H1 (cell line): ENCODE data around the gene INO80. TPM values are rescaled to one million over a fixed set of nuclear protein-coding genes. Genes with fewer than 3 reads are reported as not detected.

Experiments used
- CTCF ChIA-PET: fragments of 300-600 bp; sonication (Branson Sonifier 250); formaldehyde crosslinking; loops from one replicate; lab custom pipeline; 2021; ENCODE audit not compliant: partially characterized antibody; lab: Charles Lee
- POLR2A ChIA-PET: fragments of 300-600 bp; sonication (Branson Sonifier 250); formaldehyde crosslinking; loops from one replicate; lab custom pipeline; 2021; ENCODE audit warnings: inconsistent platforms; ENCODE audit not compliant: partially characterized antibody; lab: Charles Lee
- DNase-seq, 2 experiments: peaks; one replicate each; pipeline versions ENCODE4 v3.0.0 to v3.0.0-alpha.2; 2010 to 2022; ENCODE audit warnings: low spot score in 2 of 2, low read depth in 1 of 2, mixed read lengths in 1 of 2
- FAIRE-seq: peaks from 2 replicates; lab custom pipeline; 2011; peaks lifted over from hg19 to GRCh38; lab: Jason Lieb, UNC
- H2AFZ ChIP-seq: 2 replicates; pipeline ENCODE4 v1.8.1; 2012; ENCODE audit warnings: low read length, inconsistent platforms
- H2AK5ac ChIP-seq: 2 replicates; pipeline ENCODE4 v1.6.1; 2013; ENCODE audit warnings: low read depth, low read length
- H2BK120ac ChIP-seq: replicated peaks from 2 replicates; pipeline ENCODE3; 2013; ENCODE audit warnings: low read depth, low read length, inconsistent platforms
- H2BK12ac ChIP-seq: 2 replicates; pipeline ENCODE4 v1.6.1; 2013; ENCODE audit warnings: low read depth, low read length
- H2BK15ac ChIP-seq: 2 replicates; pipeline ENCODE4 v1.6.1; 2013; ENCODE audit warnings: low read length
- H2BK20ac ChIP-seq: 2 replicates; pipeline ENCODE4 v1.6.1; 2013; ENCODE audit warnings: low read length
- H2BK5ac ChIP-seq: 2 replicates; pipeline ENCODE4 v1.6.1; 2013; ENCODE audit warnings: low read depth, low read length
- H3K14ac ChIP-seq: 2 replicates; pipeline ENCODE4 v1.6.1; 2013; ENCODE audit warnings: inconsistent platforms; ENCODE audit not compliant: insufficient read length
- H3K18ac ChIP-seq: 2 replicates; pipeline ENCODE4 v1.6.1; 2013; ENCODE audit warnings: low read length; ENCODE audit errors: extremely low read depth
- H3K23ac ChIP-seq: 2 replicates; pipeline ENCODE4 v1.6.1; 2013; ENCODE audit warnings: inconsistent platforms; ENCODE audit not compliant: insufficient read length
- H3K23me2 ChIP-seq: 2 replicates; pipeline ENCODE4 v1.6.1; 2013; ENCODE audit warnings: low read depth, low read length
- H3K27ac ChIP-seq: 2 replicates; pipeline ENCODE4 v1.6.1; 2011; ENCODE audit warnings: low read depth, low read length, inconsistent platforms
- H3K27me3 ChIP-seq, 4 experiments: replicated peaks in 1 of 4; 1 replicate in 1 of 4; 2 replicates in 3 of 4; pipeline versions ENCODE4 v1.6.1 to v1.8.1; 2011 to 2013; ENCODE audit warnings: low read length in 3 of 4, mild to moderate bottlenecking in 3 of 4, inconsistent platforms in 2 of 4, mixed read lengths in 2 of 4, moderate library complexity in 1 of 4; ENCODE audit not compliant: control insufficient read depth in 3 of 4, insufficient read depth in 3 of 4; ENCODE audit errors: extremely low read depth in 1 of 4
- H3K36me3 ChIP-seq, 4 experiments: 2 replicates each; pipeline versions ENCODE4 v1.6.1 to v1.8.1; 2011 to 2013; ENCODE audit warnings: mild to moderate bottlenecking in 4 of 4, low read length in 3 of 4, moderate library complexity in 2 of 4, control low read depth in 1 of 4, inconsistent platforms in 1 of 4; ENCODE audit not compliant: insufficient read depth in 4 of 4, control insufficient read depth in 2 of 4
- H3K4ac ChIP-seq: replicated peaks from 2 replicates; pipeline ENCODE3; 2013; ENCODE audit warnings: low read length, low read depth, mixed read lengths, inconsistent platforms; ENCODE audit not compliant: insufficient read length
- H3K4me1 ChIP-seq, 4 experiments: replicated peaks in 1 of 4; 1 replicate in 1 of 4; 2 replicates in 3 of 4; pipeline versions ENCODE4 v1.6.1 to v1.8.1; 2011 to 2013; ENCODE audit warnings: low read length in 3 of 4, inconsistent platforms in 2 of 4, mixed read lengths in 1 of 4; ENCODE audit not compliant: insufficient read depth in 4 of 4, control insufficient read depth in 3 of 4
- H3K4me2 ChIP-seq, 2 experiments: 2 replicates each; pipeline versions ENCODE4 v1.6.1 to v1.8.1; 2011 to 2013; ENCODE audit warnings: low read depth in 2 of 2, low read length in 2 of 2, control low read depth in 1 of 2, inconsistent platforms in 1 of 2, mild to moderate bottlenecking in 1 of 2; ENCODE audit not compliant: insufficient read depth in 1 of 2
- H3K4me3 ChIP-seq, 4 experiments: fragments of 200-600, 300-600 bp in 1 of 4; sonication (generic), shearing (Covaris generic), sonication (Bioruptor Twin) in 1 of 4; 2 replicates each; pipeline versions ENCODE4 v1.5.1 to v1.8.1; 2011 to 2016; ENCODE audit warnings: low read length in 4 of 4, low read depth in 3 of 4, control low read depth in 2 of 4, inconsistent platforms in 2 of 4, mild to moderate bottlenecking in 2 of 4, mixed read lengths in 1 of 4, moderate library complexity in 1 of 4; ENCODE audit not compliant: insufficient read depth in 2 of 4; ENCODE audit errors: extremely low read depth in 1 of 4
- H3K56ac ChIP-seq: replicated peaks from 2 replicates; pipeline ENCODE3; 2013; ENCODE audit warnings: low read depth, mild to moderate bottlenecking, mixed read lengths, low read length, inconsistent platforms; ENCODE audit not compliant: insufficient read length
- H3K79me1 ChIP-seq: 2 replicates; pipeline ENCODE4 v1.6.1; 2013; ENCODE audit warnings: low read depth, low read length, control low read depth
- H3K79me2 ChIP-seq, 2 experiments: 2 replicates each; pipeline versions ENCODE4 v1.6.1 to v1.8.1; 2012 to 2013; ENCODE audit warnings: low read length in 2 of 2, mild to moderate bottlenecking in 2 of 2, inconsistent platforms in 1 of 2; ENCODE audit not compliant: insufficient read depth in 2 of 2, control insufficient read depth in 1 of 2
- H3K9ac ChIP-seq, 4 experiments: replicated peaks in 1 of 4; 1 replicate in 1 of 4; 2 replicates in 3 of 4; pipeline versions ENCODE4 v1.6.1 to v1.8.1; 2011 to 2013; ENCODE audit warnings: low read depth in 3 of 4, low read length in 3 of 4, control low read depth in 2 of 4, mild to moderate bottlenecking in 2 of 4, moderate library complexity in 2 of 4, inconsistent platforms in 1 of 4; ENCODE audit errors: extremely low read depth in 1 of 4
- H3K9me3 ChIP-seq, 2 experiments: 2 replicates each; pipeline versions ENCODE4 v1.6.1 to v1.8.1; 2012 to 2013; ENCODE audit warnings: mild to moderate bottlenecking in 2 of 2, moderate library complexity in 2 of 2, control low read depth in 1 of 2, inconsistent platforms in 1 of 2, low read depth in 1 of 2, low read length in 1 of 2, mixed read lengths in 1 of 2; ENCODE audit not compliant: insufficient read depth in 2 of 2
- H4K20me1 ChIP-seq, 2 experiments: replicated peaks in 1 of 2; 2 replicates each; pipeline versions ENCODE3 to v1.8.1; 2011 to 2013; ENCODE audit warnings: inconsistent platforms in 2 of 2, low read length in 2 of 2, mild to moderate bottlenecking in 1 of 2; ENCODE audit not compliant: insufficient read depth in 2 of 2, control insufficient read depth in 1 of 2
- H4K5ac ChIP-seq: 2 replicates; pipeline ENCODE4 v1.6.1; 2013; ENCODE audit warnings: low read length, low read depth, mixed read lengths, inconsistent platforms; ENCODE audit not compliant: insufficient read length
- H4K8ac ChIP-seq: 2 replicates; pipeline ENCODE4 v1.8.0; 2013; ENCODE audit warnings: mild to moderate bottlenecking, moderate library complexity, low read length, inconsistent platforms; ENCODE audit not compliant: insufficient read depth; ENCODE audit errors: extremely low read depth
- H4K91ac ChIP-seq: replicated peaks from 2 replicates; pipeline ENCODE3; 2013; ENCODE audit warnings: low read length, mixed read lengths, inconsistent platforms; ENCODE audit not compliant: insufficient read length
- MAFK ChIP-seq: IDR thresholded peaks from 2 replicates; pipeline ENCODE4 v1.6.1; 2012; ENCODE audit warnings: low read depth, mild to moderate bottlenecking, improper control_type of control experiment, low read length
- POU5F1 ChIP-seq: IDR thresholded peaks from 2 replicates; pipeline ENCODE4 v1.6.1; 2011; ENCODE audit warnings: low read depth, mild to moderate bottlenecking, low read length, moderate library complexity
- RNF2 ChIP-seq: fragments of 200-900, 300-1000 bp; sonication (generic); IDR thresholded peaks from 2 replicates; pipeline ENCODE4 v1.7.1; 2016; ENCODE audit warnings: borderline replicate concordance, low read depth, mild to moderate bottlenecking, antibody characterized with exemption, low read length; ENCODE audit not compliant: poor library complexity, severe bottlenecking; ENCODE audit errors: missing control alignments
- WGBS, 2 experiments: shearing (Covaris generic) in 1 of 2; methylation state at CpG; one replicate each; pipeline versions ENCODE4 v1.1.6 to v1.1.7; 2013 to 2015; ENCODE audit warnings: low lambda C conversion rate in 2 of 2, mixed read lengths in 2 of 2, inconsistent platforms in 1 of 2, low coverage in 1 of 2, missing lambda C conversion rate in 1 of 2; ENCODE audit not compliant: insufficient replicate concordance in 2 of 2, insufficient coverage in 1 of 2, insufficient read length in 1 of 2; ENCODE audit errors: extremely low coverage in 1 of 2, missing lambda C conversion rate in 1 of 2; 5-methylcytosine and 5-hydroxymethylcytosine counted together
- polyA plus RNA-seq, 7 experiments: library from polyadenylated mRNA; depleted of rRNA in 3 of 7; stranded (reverse) in 5 of 7; unstranded in 2 of 7; fragments of >200 nt in 5 of 7; fragments of 200-250 nt in 2 of 7; gene quantifications; 1 replicate in 5 of 7; 2 replicates in 1 of 7; 4 replicates in 1 of 7; pipeline versions ENCODE4 v1.2.1 to v1.2.3, GENCODE V29; 2011 to 2013; ENCODE audit warnings: missing spikeins in 2 of 7, mixed read lengths in 2 of 7
- total RNA-seq: library from RNA; stranded (reverse); fragmentation: NEBNext Ultra II Directional; extraction: Animal tissue kit (Norgen Biotek cat#: 25700); gene quantifications from 2 replicates; pipeline ENCODE4 v1.2.1, GENCODE V29; 2021

INO80 gene
- total and polyA plus RNA-seq, 2 of the 8 experiments (the other 6 are each of a cell fraction or from before 2014, with no cell fraction given), result 4.3 to 24.5 TPM

GRCh38 chr15:41153733-41154132, 37.7 kb upstream of the INO80 start:
- no peak overlapping the region for H3K56ac ChIP-seq
- no peak overlapping the region for H4K91ac ChIP-seq
- no peaks in the 10 kb centered on the region for H3K36me3 ChIP-seq
- H2BK5ac ChIP-seq, result no peak overlapping the region
- no peak overlapping the region for H2BK20ac ChIP-seq
- H3K79me1 ChIP-seq, result no peaks in the 10 kb centered on the region
- no peak overlapping the region for H3K4me3 ChIP-seq
- no peak overlapping the region for H3K9ac ChIP-seq
- H3K23me2 ChIP-seq, result no peaks in the 10 kb centered on the region
- no peaks in the 10 kb centered on the region for H3K79me2 ChIP-seq
- H2BK120ac ChIP-seq, result no peak overlapping the region
- H4K5ac ChIP-seq, result no peak overlapping the region
- no peaks in the 10 kb centered on the region for H3K4me1 ChIP-seq
- no peak overlapping the region for H2BK15ac ChIP-seq
- FAIRE-seq (no peak), DNase-seq (no peak)
- H3K27me3 ChIP-seq, result no peaks in the 10 kb centered on the region
- POLR2A ChIA-PET, result no interaction called here
- H3K23ac ChIP-seq, result no peak overlapping the region
- no peak overlapping the region for H2AK5ac ChIP-seq
- WGBS, 2 experiments, result 94% methylated on average over 5 of the region's 5 CpGs; no CpG with 5 or more reads in 1 of the 2 experiments
- no peak overlapping the region for H3K14ac ChIP-seq
- TF ChIP-seq RNF2, result no peak
- no peak for TF ChIP-seq POU5F1
- no peak for TF ChIP-seq MAFK
- CTCF ChIA-PET, result interaction anchor here (1.6 to 1.7 kb wide), 2 partner anchors 9 to 10 kb away, joined by 3 read pairs; no protein-coding TSS in a partner anchor
- H3K27ac ChIP-seq, result no peak overlapping the region
- no peak overlapping the region for H2BK12ac ChIP-seq
- no peaks in the 10 kb centered on the region for H4K20me1 ChIP-seq
- no peak overlapping the region for H2AFZ ChIP-seq
- peaks cover 0 to 7% of the 10 kb centered on the region in 2 experiments; a peak in 1 of 4 replicates for H3K9me3 ChIP-seq
- no peak overlapping the region for H4K8ac ChIP-seq
- no peak overlapping the region for H3K4me2 ChIP-seq
- no peak overlapping the region for H3K4ac ChIP-seq
- H3K18ac ChIP-seq, result no peak overlapping the region
